Ishikawa (cell line): ENCODE measurements around the gene HSD11B1L.

Experiments used
- CEBPB ChIP-seq: IDR thresholded peaks from 2 replicates; pipeline ENCODE4 v1.6.1; 2012
- CREB1 ChIP-seq: IDR thresholded peaks from 2 replicates; pipeline ENCODE4 v1.6.1; 2012; ENCODE audit warnings: low read depth
- EGR1 ChIP-seq: IDR thresholded peaks from 2 replicates; pipeline ENCODE4 v1.6.1; 2012
- EP300 ChIP-seq: IDR thresholded peaks from 2 replicates; pipeline ENCODE4 v1.6.1; 2012; ENCODE audit warnings: borderline replicate concordance
- FOXM1 ChIP-seq: IDR thresholded peaks from 2 replicates; pipeline ENCODE4 v1.6.1; 2012; ENCODE audit warnings: low read depth, borderline replicate concordance
- MAX ChIP-seq: IDR thresholded peaks from 2 replicates; pipeline ENCODE4 v1.6.1; 2012
- NFIC ChIP-seq: IDR thresholded peaks from 2 replicates; pipeline ENCODE4 v1.6.1; 2012
- RAD21 ChIP-seq: IDR thresholded peaks from 2 replicates; pipeline ENCODE4 v1.6.1; 2012; ENCODE audit warnings: low read depth
- REST ChIP-seq: IDR thresholded peaks from 2 replicates; pipeline ENCODE4 v1.6.1; 2012; ENCODE audit warnings: low read depth, mild to moderate bottlenecking
- TAF1 ChIP-seq: IDR thresholded peaks from 2 replicates; pipeline ENCODE4 v1.6.1; 2012; ENCODE audit warnings: low read depth, mild to moderate bottlenecking
- TCF12 ChIP-seq: IDR thresholded peaks from 2 replicates; pipeline ENCODE4 v1.6.1; 2012; ENCODE audit warnings: low read depth
- TEAD4 ChIP-seq: IDR thresholded peaks from 2 replicates; pipeline ENCODE4 v1.6.1; 2012
- USF1 ChIP-seq: IDR thresholded peaks from 2 replicates; pipeline ENCODE4 v1.6.1; 2012
- YY1 ChIP-seq: IDR thresholded peaks from 2 replicates; pipeline ENCODE4 v1.6.1; 2012; ENCODE audit warnings: low read depth
- ZBTB7A ChIP-seq: IDR thresholded peaks from 2 replicates; pipeline ENCODE4 v1.6.1; 2012; ENCODE audit warnings: low read depth

The HSD11B1L gene

DNA sequence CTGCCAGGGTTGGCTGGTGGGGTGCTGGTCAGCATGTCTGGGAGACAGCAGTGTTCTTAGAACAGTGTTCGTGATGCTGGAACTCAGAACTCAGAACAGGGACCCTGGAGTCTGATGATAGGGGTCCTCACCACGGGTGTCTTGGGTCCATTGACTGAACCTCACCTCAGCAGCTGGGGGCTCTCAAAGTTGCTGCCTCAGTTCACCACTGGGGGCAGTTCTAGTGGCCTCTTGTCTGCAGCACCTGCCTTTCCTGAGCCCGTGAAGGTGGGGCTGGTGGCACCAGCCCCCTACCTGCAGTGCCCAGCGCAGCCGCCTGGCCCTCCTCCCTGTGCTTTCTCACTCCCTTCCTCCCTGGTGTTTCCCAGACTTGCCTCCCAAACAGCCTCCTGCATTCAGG lies 29.5 kb upstream of the HSD11B1L start:
- TF ChIP-seq USF1 (no peak), EP300 (no peak), YY1 (no peak), EGR1 (no peak), RAD21 (no peak), MAX (no peak), FOXM1 (no peak), CREB1 (no peak), TCF12 (no peak), TEAD4 (no peak), TAF1 (no peak), CEBPB (no peak), NFIC (no peak), ZBTB7A (no peak), REST (no peak)

- TF ChIP-seq EGR1: no peak
These were observed 28.6 kb upstream of the HSD11B1L start for GRCh38 chr19:5652261-5652660.

GRCh38 chr19:5654931-5655330 lies 25.9 kb upstream of the HSD11B1L start:
- TF ChIP-seq NFIC (no peak), EGR1 (no peak), TCF12 (no peak), FOXM1 (no peak), RAD21 (no peak)

- no peak for TF ChIP-seq NFIC
These were observed 25.4 kb upstream of the HSD11B1L start for GRCh38 chr19:5655412-5655811.

DNA sequence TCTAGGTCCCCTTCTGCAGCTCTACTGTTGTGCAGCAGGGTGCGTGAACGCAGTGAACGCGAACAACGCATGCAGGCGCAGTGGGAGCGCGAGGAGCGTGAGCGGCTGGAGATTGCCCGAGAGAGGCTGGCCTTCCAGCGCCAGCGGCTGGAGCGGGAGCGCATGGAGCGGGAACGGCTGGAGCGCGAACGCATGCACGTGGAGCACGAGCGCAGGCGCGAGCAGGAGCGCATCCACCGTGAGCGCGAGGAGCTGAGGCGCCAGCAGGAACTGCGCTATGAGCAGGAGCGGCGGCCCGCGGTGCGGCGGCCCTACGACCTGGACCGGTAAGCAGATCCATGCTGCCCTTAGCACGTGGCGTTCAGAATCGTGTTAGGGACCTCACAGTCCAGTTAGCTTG lies 19.3 kb upstream of the HSD11B1L start:
- TF ChIP-seq ZBTB7A (no peak), FOXM1 (no peak), TEAD4 (no peak), EP300 (no peak), REST (no peak), CREB1 (no peak), EGR1 (no peak), CEBPB (no peak), TAF1 (no peak), YY1 (no peak), NFIC (no peak), MAX (no peak), RAD21 (no peak), TCF12 (no peak), USF1 (no peak)

- TF ChIP-seq USF1: no peak
- TF ChIP-seq CEBPB: no peak
- TF ChIP-seq MAX: no peak
- TF ChIP-seq TAF1: no peak
- TF ChIP-seq TCF12: no peak
- no peak for TF ChIP-seq TEAD4
- TF ChIP-seq REST: no peak
- TF ChIP-seq CREB1: no peak
- TF ChIP-seq YY1: no peak
- no peak for TF ChIP-seq EGR1
These were observed 16.9 kb upstream of the HSD11B1L start for GRCh38 chr19:5663904-5664303.
